ENCODE measurements around the gene AGAP3. TPM values are rescaled to one million over a fixed set of nuclear protein-coding genes. Genes with fewer than 3 reads are reported as not detected.

Gene AGAP3
- total RNA-seq, 4 donors from 2014 or later = 49.0 to 75.2 (median 66.2) TPM

- Histone ChIP-seq H3K27ac (no peak overlapping the region), H3K36me3 (peaks cover 38 to 46% of the 10 kb centered on the region in 2 donors), H3K9me3 (no peaks in the 10 kb centered on the region), H3K4me1 (peaks cover 16 to 28% of the 10 kb centered on the region in 2 donors), H3K27me3 (no peaks in the 10 kb centered on the region), H3K4me3 (replicated peaks in 1 of 3) (no peak overlapping the region)
- TF ChIP-seq, protein P1, sequence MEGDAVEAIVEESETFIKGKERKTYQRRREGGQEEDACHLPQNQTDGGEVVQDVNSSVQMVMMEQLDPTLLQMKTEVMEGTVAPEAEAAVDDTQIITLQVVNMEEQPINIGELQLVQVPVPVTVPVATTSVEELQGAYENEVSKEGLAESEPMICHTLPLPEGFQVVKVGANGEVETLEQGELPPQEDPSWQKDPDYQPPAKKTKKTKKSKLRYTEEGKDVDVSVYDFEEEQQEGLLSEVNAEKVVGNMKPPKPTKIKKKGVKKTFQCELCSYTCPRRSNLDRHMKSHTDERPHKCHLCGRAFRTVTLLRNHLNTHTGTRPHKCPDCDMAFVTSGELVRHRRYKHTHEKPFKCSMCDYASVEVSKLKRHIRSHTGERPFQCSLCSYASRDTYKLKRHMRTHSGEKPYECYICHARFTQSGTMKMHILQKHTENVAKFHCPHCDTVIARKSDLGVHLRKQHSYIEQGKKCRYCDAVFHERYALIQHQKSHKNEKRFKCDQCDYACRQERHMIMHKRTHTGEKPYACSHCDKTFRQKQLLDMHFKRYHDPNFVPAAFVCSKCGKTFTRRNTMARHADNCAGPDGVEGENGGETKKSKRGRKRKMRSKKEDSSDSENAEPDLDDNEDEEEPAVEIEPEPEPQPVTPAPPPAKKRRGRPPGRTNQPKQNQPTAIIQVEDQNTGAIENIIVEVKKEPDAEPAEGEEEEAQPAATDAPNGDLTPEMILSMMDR (IDR thresholded peaks at IDR 0.05) = no peak
- TF ChIP-seq POLR2A (IDR thresholded peaks at IDR 0.05) = no peak
- intact Hi-C loops (cut with DNase I) = no loop called here
- DNase-seq = no peak
- 97 to 100% methylated on average over 4 to 6 of the region's 18 CpGs for WGBS, 2 donors
These were observed 21.8 kb upstream of the AGAP3 start for GRCh38 chr7:151064454-151064853.

DNA sequence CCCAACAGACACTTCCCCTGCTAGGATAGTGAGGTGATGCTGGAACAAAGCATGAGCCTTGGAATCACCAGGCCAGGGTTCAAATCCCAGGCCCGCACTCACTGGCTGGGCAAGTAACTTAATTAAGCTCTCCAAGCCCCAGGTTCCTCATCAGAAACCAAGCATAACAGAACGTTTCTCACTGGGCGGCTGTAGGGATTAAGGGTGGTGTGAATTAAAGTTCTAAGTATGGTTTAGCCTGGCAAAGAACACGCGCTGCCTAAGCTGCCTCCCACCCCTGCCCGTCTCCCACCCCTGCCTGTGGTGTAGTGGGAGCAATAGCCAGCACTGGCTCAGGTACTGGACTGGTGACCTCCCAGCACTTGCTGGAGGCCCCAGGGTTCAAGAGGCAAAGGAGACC is 21.3 kb upstream of the AGAP3 start:
- TF ChIP-seq, protein P1 (IDR thresholded peaks at IDR 0.05) = no peak
- no peak for TF ChIP-seq POLR2A (IDR thresholded peaks at IDR 0.05)

DNA sequence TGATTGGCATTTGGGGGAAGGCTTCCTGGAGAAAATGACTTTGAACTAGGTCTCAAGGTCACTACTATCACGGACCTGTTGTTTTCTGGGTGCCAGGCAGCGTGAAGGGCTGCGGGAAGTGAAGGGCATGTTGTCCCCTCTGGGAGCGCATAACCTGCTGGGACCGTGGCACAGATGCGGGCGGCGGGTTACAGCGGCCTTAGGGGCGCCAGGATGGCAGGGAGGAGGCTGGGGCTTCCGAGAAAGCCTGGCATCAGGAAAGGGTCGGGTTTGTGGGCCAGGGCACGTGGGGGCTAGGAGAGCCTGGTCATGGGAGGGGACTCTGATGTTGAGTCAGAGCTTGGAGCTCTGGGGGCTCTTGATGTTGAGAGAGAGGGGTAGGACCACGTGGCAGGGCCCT is 20.8 kb upstream of the AGAP3 start:
- Histone ChIP-seq H3K4me1 (peaks cover 12 to 24% of the 10 kb centered on the region in 2 donors), H3K4me3 (replicated peaks in 1 of 3) (no peak overlapping the region), H3K27ac (no peak overlapping the region), H3K36me3 (peaks cover 46 to 57% of the 10 kb centered on the region in 2 donors), H3K9me3 (no peaks in the 10 kb centered on the region), H3K27me3 (no peaks in the 10 kb centered on the region)
- intact Hi-C loops (cut with DNase I) = no loop called here
- no peak for DNase-seq
- WGBS, 2 donors = 96 to 98% methylated on average over 14 of the region's 14 CpGs
- TF ChIP-seq, protein P1 (IDR thresholded peaks at IDR 0.05) = no peak
- no peak for TF ChIP-seq POLR2A (IDR thresholded peaks at IDR 0.05)

More for the DNA sequence above, 21.3 kb upstream of the AGAP3 start:
- WGBS, 2 donors = 90 to 95% methylated on average over 6 of the region's 6 CpGs
- no peak overlapping the region for H3K27ac ChIP-seq
- no peaks in the 10 kb centered on the region for H3K27me3 ChIP-seq
- H3K36me3 ChIP-seq = peaks cover 41 to 51% of the 10 kb centered on the region in 2 donors
- intact Hi-C loops (cut with DNase I) = no loop called here
- DNase-seq = no peak
- no peaks in the 10 kb centered on the region for H3K9me3 ChIP-seq
- H3K4me3 ChIP-seq (replicated peaks in 1 of 3) = no peak overlapping the region
- peaks cover 16 to 28% of the 10 kb centered on the region in 2 donors for H3K4me1 ChIP-seq

GRCh38 chr7:151066273-151066974 is 19.9 kb upstream of the AGAP3 start:
- 93 to 96% methylated on average over 32 to 34 of the region's 39 CpGs for WGBS, 2 donors
- intact Hi-C loops (cut with DNase I) = no loop called here
- peaks cover 3 to 15% of the 10 kb centered on the region in 2 donors for H3K4me1 ChIP-seq
- DNase-seq = no peak
- peaks cover 55 to 66% of the 10 kb centered on the region in 2 donors for H3K36me3 ChIP-seq
- H3K9me3 ChIP-seq = no peaks in the 10 kb centered on the region
- H3K27ac ChIP-seq = no peak overlapping the region
- no peak for TF ChIP-seq POLR2A (IDR thresholded peaks at IDR 0.05)
- TF ChIP-seq, protein P1 (IDR thresholded peaks at IDR 0.05) = no peak
- H3K27me3 ChIP-seq = no peaks in the 10 kb centered on the region
- H3K4me3 ChIP-seq (replicated peaks in 1 of 3) = no peak overlapping the region

DNA sequence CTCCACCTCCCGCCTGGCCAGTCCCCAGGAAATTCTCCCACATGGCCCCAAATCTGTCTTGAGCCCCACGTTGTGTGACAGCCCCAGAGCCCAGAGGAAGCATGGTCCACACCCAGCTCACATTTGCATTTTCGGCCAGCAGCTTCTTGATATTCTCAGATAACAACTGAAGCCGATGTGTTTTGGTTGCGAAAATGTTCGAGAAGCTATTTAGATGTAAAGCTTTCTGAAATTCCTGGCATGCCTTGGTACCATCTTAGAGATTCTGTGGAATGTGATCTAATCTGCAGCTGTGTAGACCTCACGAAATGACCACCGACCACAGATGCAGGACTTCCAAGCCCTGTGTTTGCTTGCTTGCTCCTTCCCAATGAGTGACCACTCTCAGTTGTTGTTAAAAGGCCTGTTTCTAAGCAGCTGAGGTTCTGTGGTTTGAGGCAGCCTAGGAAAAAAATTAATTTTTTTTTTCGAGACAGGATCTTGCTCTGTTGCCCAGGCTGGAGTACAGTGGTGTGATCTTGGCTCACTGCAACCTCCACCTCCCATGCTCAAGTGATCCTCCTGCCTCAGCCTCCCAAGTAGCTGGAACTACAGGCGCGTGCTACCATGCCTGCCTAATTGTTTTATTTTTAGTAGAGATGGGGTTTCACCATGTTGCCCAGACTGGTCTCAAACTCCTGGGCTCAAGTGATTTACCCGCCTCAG is 18.1 kb upstream of the AGAP3 start:
- Histone ChIP-seq H3K4me1 (no peaks in the 10 kb centered on the region), H3K36me3 (peaks cover 70 to 84% of the 10 kb centered on the region in 2 donors), H3K9me3 (no peaks in the 10 kb centered on the region), H3K4me3 (replicated peaks in 1 of 3) (no peak overlapping the region), H3K27ac (no peak overlapping the region), H3K27me3 (no peaks in the 10 kb centered on the region)
- TF ChIP-seq, protein P1 (IDR thresholded peaks at IDR 0.05) = no peak
- TF ChIP-seq POLR2A (IDR thresholded peaks at IDR 0.05) = no peak
- intact Hi-C loops (cut with DNase I) = no loop called here
- DNase-seq = no peak
- 88 to 89% methylated on average over 12 of the region's 12 CpGs for WGBS, 2 donors
